ENCODE results near the gene ZC3H18. TPM values are rescaled to one million over a fixed set of nuclear protein-coding genes. Genes with fewer than 3 reads are reported as not detected.

Gene ZC3H18
- total and polyA plus RNA-seq, 10 of the 15 experiments (the other 5 are each of a cell fraction or from before 2014, with no cell fraction given), result 1.0 to 58.3 (median 22.4) TPM

- ATAC-seq (no peak), DNase-seq (ENCODE audit: low read depth, low spot score) (no peak), FAIRE-seq (no peak)
- TF ChIP-seq BRCA1 (IDR thresholded peaks at IDR 0.05; ENCODE audit: low read depth, low read length) (no peak), MEF2B (IDR thresholded peaks at IDR 0.05; ENCODE audit: partially characterized antibody, poor library complexity, severe bottlenecking) (no peak), EP300 (IDR thresholded peaks at IDR 0.05; ENCODE audit: borderline replicate concordance in 1 of 2, control insufficient read depth in 1 of 2, low read depth in 2 of 2, low read length in 2 of 2) (no peak), SMC3 (IDR thresholded peaks at IDR 0.05; ENCODE audit: borderline replicate concordance, low read length) (no peak), MYC (IDR thresholded peaks at IDR 0.05; ENCODE audit: insufficient read depth, insufficient read length, insufficient replicate concordance, low read length, severe bottlenecking) (no peak), MTA3 (IDR thresholded peaks at IDR 0.05; ENCODE audit: borderline replicate concordance, low read length) (no peak), FOS (IDR thresholded peaks at IDR 0.05; ENCODE audit: borderline replicate concordance, extremely low read depth, insufficient read length) (no peak), CUX1 (IDR thresholded peaks at IDR 0.05; ENCODE audit: insufficient replicate concordance, low read depth, low read length) (no peak)
- ChIA-PET POLR2A (no interaction called here), CTCF (no interaction called here), SMC1A (ENCODE audit: uncharacterized antibody, unreplicated experiment) (interaction anchor here (1.4 kb wide), 1 partner anchor 17 kb away, joined by 3 read pairs; no protein-coding TSS in a partner anchor), RAD21 (ENCODE audit: unreplicated experiment) (no interaction called here)
- H3K79me2 ChIP-seq (ENCODE audit: control insufficient read depth, insufficient read depth, low read length), result peaks cover 19% of the 10 kb centered on the region
- H3K4me2 ChIP-seq (ENCODE audit: control insufficient read depth, insufficient read depth), result no peak overlapping the region
- H3K36me3 ChIP-seq (ENCODE audit: control insufficient read depth in 2 of 2, insufficient read depth in 2 of 2, low read length in 1 of 2), result peaks cover 19 to 43% of the 10 kb centered on the region in 2 experiments
- BruUV-seq (replicated peaks), result no TSS peak
- in situ Hi-C loops (cut with MboI) (no loop called here), intact Hi-C loops (cut with micrococcal nuclease; ENCODE audit: unreplicated experiment) (no loop called here)
- no peaks in the 10 kb centered on the region for H3K9me3 ChIP-seq (replicated peaks; ENCODE audit: control insufficient read depth, insufficient read depth, low read length)
- peaks cover 4% of the 10 kb centered on the region for H3K4me1 ChIP-seq (ENCODE audit: control insufficient read depth, insufficient read depth, low read length)
- H3K27ac ChIP-seq (ENCODE audit: control insufficient read depth, insufficient read depth), result no peak overlapping the region
- no peak overlapping the region for H3K4me3 ChIP-seq
- no peaks in the 10 kb centered on the region for H3K27me3 ChIP-seq (replicated peaks in 1 of 2; ENCODE audit: control insufficient read depth in 2 of 2, insufficient read depth in 2 of 2, low read length in 1 of 2)
- no peaks in the 10 kb centered on the region for H4K20me1 ChIP-seq (ENCODE audit: control insufficient read depth, insufficient read depth)
- H2AFZ ChIP-seq (ENCODE audit: control insufficient read depth, low read depth, low read length), result no peak overlapping the region
- no peak overlapping the region for H3K9ac ChIP-seq (ENCODE audit: control insufficient read depth, insufficient read depth, low read length)
- 69% methylated on average over 6 of the region's 6 CpGs for WGBS (ENCODE audit: insufficient coverage, insufficient replicate concordance, low lambda C conversion rate, missing lambda C conversion rate)
Measured at GRCh38 chr16:88588754-88589153, 18.6 kb downstream of the ZC3H18 start.

All from GM12878 (cell line).